Right renal cortex interstitium (tissue), 3 donors: Measurements from ENCODE around the gene IL1RAPL2. TPM values are rescaled to one million over a fixed set of nuclear protein-coding genes. Genes with fewer than 3 reads are reported as not detected.
"Not testable (repeated sequence)": the region's sequence is repeated elsewhere in the genome, so short reads cannot be mapped to it uniquely, and the experiment has no call there.

Experiments
- DNase-seq, 3 donors: peaks; one replicate each; pipeline ENCODE4 v3.0.0-alpha.2; 2013; ENCODE audit warnings: low read depth in 3 of 3, low spot score in 2 of 3
- polyA plus RNA-seq, 3 donors: library from polyadenylated mRNA; unstranded; fragments of 120-200 nt; gene quantifications; one replicate each; pipeline ENCODE4 v1.2.1, GENCODE V29; 2013; ENCODE audit not compliant: insufficient read length in 3 of 3

The IL1RAPL2 gene
- polyA plus RNA-seq, result 1 to 10 TPM in 1 of 3 donors, under 1 TPM in 2; 0.74 to 1.1 (median 0.88) TPM

GRCh38 chrX:104565791-104566680 lies at the start of gene IL1RAPL2:
Gene IL1RAPL2 (plus strand): TSS chrX:104566199.
- peak in 1 of 3 donors; percentile 32 for DNase-seq

GRCh38 chrX:104522386-104522785 lies 43.6 kb upstream of the IL1RAPL2 start:
- DNase-seq, result no peak

- no peak for DNase-seq
Observed at GRCh38 chrX:104523858-104524257, 42.1 kb upstream of the IL1RAPL2 start.

- DNase-seq, result no peak
Observed at GRCh38 chrX:104539081-104539480, 26.9 kb upstream of the IL1RAPL2 start.

- DNase-seq, result not testable (repeated sequence)
Observed at GRCh38 chrX:104542447-104542846, 23.6 kb upstream of the IL1RAPL2 start.

GRCh38 chrX:104564335-104564734 lies 1.7 kb upstream of the IL1RAPL2 start:
- no peak for DNase-seq

- DNase-seq, result no peak
Observed at GRCh38 chrX:104564921-104565703, 887 bp upstream of the IL1RAPL2 start.

- DNase-seq, result no peak
Observed at GRCh38 chrX:104566681-104567501, 892 bp downstream of the IL1RAPL2 start.

GRCh38 chrX:104567506-104567905 lies 1.5 kb downstream of the IL1RAPL2 start:
- DNase-seq, result no peak

GRCh38 chrX:104568304-104568915 lies 2.4 kb downstream of the IL1RAPL2 start:
- no peak for DNase-seq

GRCh38 chrX:104618106-104618895 lies 52.3 kb downstream of the IL1RAPL2 start:
- no peak for DNase-seq

- no peak for DNase-seq
Observed at GRCh38 chrX:104621781-104622180, 55.8 kb downstream of the IL1RAPL2 start.

- DNase-seq, result no peak
Observed at GRCh38 chrX:104641176-104641575, 75.2 kb downstream of the IL1RAPL2 start.

GRCh38 chrX:104647084-104647483 lies 81.1 kb downstream of the IL1RAPL2 start:
- DNase-seq, result no peak

- DNase-seq, result no peak
Observed at GRCh38 chrX:104659005-104659744, 93.2 kb downstream of the IL1RAPL2 start.

- DNase-seq, result no peak
Observed at GRCh38 chrX:104660092-104660491, 94.1 kb downstream of the IL1RAPL2 start.

GRCh38 chrX:104662694-104663093 lies 96.7 kb downstream of the IL1RAPL2 start:
- no peak for DNase-seq

GRCh38 chrX:104665691-104666090 lies 99.7 kb downstream of the IL1RAPL2 start:
- DNase-seq, result no peak

GRCh38 chrX:104668550-104668949 lies 102.6 kb downstream of the IL1RAPL2 start:
- peak in 1 of 3 donors; percentile 19 for DNase-seq
